ENCODE data around the gene SFXN1.

- TF ChIP-seq CTCF (conservative IDR thresholded peaks at IDR 0.05; ENCODE audit: low read length) (no peak), EZH2phosphoT487 (IDR thresholded peaks at IDR 0.05; ENCODE audit: borderline replicate concordance, low read depth, low read length) (no peak)
Measured at GRCh38 chr5:175464942-175465233, 13.5 kb upstream of the SFXN1 start.
